Dermis blood vessel endothelial cell (primary cell): ENCODE results near the gene TMEM8B. TPM values are rescaled to one million over a fixed set of nuclear protein-coding genes. Genes with fewer than 3 reads are reported as not detected.
"Not testable (repeated sequence)": the region's sequence is repeated elsewhere in the genome, so short reads cannot be mapped to it uniquely, and the experiment has no call there.

Experiments
- DNase-seq: peaks from one replicate; pipeline ENCODE4 v3.0.0; 2010
- total RNA-seq: library from RNA; depleted of rRNA; stranded (reverse); fragments of >200 nt; gene quantifications from 2 replicates; pipeline ENCODE4 v1.2.3, GENCODE V29; 2014

The TMEM8B gene
- total RNA-seq, 1 donor from 2014 or later: under 0.01 TPM

GRCh38 chr9:35909274-35909673 is 80.2 kb downstream of the TMEM8B start, which contains the start of gene SPAAR:
SPAAR (plus strand) TSS chr9:35909490; CDS start chr9:35910464, 974 bp downstream.
- DNase-seq: peak; percentile 74

- DNase-seq: peak; percentile 41
Measured at GRCh38 chr9:35909687-35910612, 80.9 kb downstream of the TMEM8B start.

DNA sequence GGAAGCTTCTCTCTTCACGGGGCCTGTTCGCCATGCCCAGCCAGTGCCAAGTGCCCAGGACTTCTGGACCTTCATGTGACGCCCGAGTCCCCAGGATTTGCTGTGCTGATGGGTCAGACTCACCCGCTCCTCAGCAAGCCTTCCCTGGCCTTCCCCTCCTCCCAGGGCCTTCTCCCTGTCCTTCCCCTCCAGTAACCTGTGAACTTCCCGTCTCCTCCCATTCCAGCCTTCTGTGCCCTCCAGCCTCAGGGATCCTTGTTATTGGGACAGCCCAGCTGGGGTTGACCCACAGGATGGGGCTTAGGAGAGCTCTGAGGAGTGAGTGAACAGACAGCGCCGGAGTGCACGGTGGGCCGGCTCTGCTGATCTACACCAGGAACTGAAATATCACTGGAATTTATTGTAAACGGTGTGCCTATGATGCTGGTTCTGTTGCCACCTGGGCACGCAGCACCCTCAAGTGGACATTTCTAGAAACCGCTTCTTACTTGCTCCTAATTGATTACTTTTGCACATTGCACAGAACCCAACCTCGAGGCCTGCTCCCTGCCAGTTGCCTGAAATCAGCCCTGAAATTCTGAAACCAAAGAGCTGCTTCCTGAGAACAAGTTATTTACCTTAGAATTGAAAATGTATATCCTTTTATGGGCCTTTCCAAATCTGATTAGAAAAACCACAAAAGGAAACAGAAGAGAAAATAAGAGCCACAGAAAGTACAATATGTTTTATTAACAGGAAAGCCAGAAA is 81.8 kb downstream of the TMEM8B start:
- DNase-seq: peak; percentile 91

DNA sequence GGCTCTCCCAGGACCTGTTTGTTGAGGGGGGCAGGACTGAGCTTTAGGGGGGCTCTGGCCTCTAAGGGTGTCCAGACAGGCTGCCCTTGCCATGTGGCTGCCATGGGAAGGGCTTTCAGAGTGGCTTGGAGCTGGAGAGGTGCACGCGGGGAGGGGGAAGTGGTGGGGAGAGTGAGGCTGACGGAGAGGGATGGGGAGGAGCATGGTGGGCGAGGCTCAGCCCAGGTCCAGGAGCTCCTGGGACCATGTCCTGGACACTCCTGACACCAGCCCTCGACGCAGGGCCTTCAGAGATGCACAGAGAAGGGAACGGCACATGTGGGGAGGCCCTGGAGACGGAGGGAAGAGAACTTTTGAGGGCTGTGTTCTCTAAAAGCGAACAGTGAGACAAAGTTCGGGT is 82.7 kb downstream of the TMEM8B start:
- DNase-seq: no peak

DNA sequence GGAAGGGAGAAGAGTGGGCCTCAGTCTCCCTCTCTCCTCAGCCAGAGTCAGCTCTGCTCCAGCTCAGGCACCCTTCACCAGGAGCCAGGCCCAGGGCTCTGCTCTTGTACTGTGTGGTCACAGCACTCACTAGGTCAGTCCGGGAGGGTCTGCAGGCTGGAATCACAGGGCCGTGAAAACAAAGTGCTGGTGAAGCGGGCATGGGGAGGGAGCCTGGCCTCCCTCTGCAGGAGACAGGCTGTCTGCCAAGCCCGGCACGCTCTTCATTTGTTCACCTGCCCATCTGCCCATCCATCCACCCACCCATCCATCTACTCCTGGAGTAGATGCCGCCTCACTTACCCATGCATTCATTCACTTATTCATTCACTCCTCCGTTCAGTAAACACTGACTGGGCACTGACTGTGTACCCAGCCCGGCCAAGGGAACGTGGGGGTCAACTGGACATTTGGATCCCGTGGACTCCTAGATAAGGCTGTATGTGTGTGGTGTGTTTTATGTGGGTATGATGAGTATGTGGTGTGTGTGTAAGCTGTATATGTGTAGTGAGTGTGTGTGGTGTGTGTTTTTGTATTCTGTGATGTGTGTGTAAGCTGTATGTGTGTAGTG is 83.9 kb downstream of the TMEM8B start:
- no peak for DNase-seq

DNA sequence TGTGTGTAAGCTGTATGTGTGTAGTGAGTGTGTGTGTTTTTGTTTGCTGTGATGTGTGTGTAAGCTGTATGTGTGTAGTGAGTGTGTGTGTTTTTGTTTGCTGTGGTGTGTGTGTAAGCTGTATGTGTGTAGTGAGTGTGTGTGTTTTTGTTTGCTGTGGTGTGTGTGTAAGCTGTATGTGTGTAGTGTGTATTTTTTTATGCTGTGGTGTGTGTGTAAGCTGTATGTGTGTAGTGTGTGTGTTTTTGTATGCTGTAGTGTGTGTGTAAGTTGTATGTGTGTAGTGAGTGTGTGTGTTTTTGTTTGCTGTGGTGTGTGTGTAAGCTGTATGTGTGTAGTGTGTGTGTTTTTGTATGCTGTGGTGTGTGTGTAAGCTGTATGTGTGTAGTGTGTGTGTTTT is 84.4 kb downstream of the TMEM8B start:
- DNase-seq: not testable (repeated sequence)

DNA sequence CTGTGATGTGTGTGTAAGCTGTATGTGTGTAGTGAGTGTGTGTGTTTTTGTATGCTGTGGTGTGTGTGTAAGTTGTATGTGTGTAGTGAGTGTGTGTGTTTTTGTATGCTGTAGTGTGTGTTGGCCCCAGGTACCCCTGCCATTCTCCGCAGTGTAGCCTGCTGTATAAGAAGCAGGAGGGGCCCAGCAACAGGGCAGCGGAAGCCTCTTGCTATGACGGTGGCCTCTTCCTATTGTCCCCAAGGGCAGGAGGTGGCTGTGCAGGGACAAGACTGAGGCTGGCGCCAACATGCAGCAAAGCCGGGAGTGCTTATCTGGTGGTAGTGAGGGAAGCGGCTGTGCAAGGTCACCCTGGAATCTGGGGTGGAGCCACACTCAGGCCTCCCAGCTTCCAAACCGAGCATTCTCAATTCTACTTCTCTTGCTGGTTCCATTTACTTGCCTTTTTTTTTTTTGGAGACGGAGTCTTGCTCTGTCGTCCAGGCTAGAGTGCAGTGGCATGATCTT is 85.3 kb downstream of the TMEM8B start:
- DNase-seq: peak; percentile 56

Other genes starting within 250 kb of the TMEM8B start
- 8.7 and 11.6 TPM in 2 replicates for gene TESK1, start 224.0 kb upstream of the TMEM8B start, total RNA-seq
- gene CD72, start 210.8 kb upstream of the TMEM8B start, total RNA-seq: 0.14 TPM in 1 of 2 replicates, not detected in the other
- not detected in 2 replicates for gene SIT1, start 178.3 kb upstream of the TMEM8B start, total RNA-seq
- 9,128 and 10,291 TPM in 2 replicates for gene RMRP, start 171.2 kb upstream of the TMEM8B start, total RNA-seq
- gene CCDC107, start 170.9 kb upstream of the TMEM8B start, total RNA-seq: 8.5 and 12.4 TPM in 2 replicates
- 0.34 and 3.1 TPM in 2 replicates for gene ARHGEF39, start 164.0 kb upstream of the TMEM8B start, total RNA-seq
- gene CA9, start 155.3 kb upstream of the TMEM8B start, total RNA-seq: not detected in 2 replicates
- gene TPM2, start 139.3 kb upstream of the TMEM8B start, total RNA-seq: 10.2 and 19.6 TPM in 2 replicates
- 250 and 670 TPM in 2 replicates for gene TLN1, start 97.0 kb upstream of the TMEM8B start, total RNA-seq
- 57.5 and 66.5 TPM in 2 replicates for gene CREB3, start 96.6 kb upstream of the TMEM8B start, total RNA-seq
- 95.2 and 121 TPM in 2 replicates for gene GBA2, start 80.0 kb upstream of the TMEM8B start, total RNA-seq
- gene RGP1, start 79.9 kb upstream of the TMEM8B start, total RNA-seq: 10.6 and 20.7 TPM in 2 replicates
- 42.5 and 66.8 TPM in 2 replicates for gene MSMP, start 75.0 kb upstream of the TMEM8B start, total RNA-seq
- 2.7 and 10.8 TPM in 2 replicates for gene NPR2, start 37.6 kb upstream of the TMEM8B start, total RNA-seq
- 0.19 TPM in 1 of 2 replicates, not detected in the other for gene SPAG8, start 17.0 kb upstream of the TMEM8B start, total RNA-seq
- 5.8 and 11.5 TPM in 2 replicates for gene HINT2, start 14.2 kb upstream of the TMEM8B start, total RNA-seq
- gene FAM221B, start 496 bp upstream of the TMEM8B start, total RNA-seq: not detected in 2 replicates
- gene OR13J1, start 41.2 kb downstream of the TMEM8B start, total RNA-seq: not detected in 2 replicates
- 0.93 and 2.6 TPM in 2 replicates for gene HRCT1, start 77.0 kb downstream of the TMEM8B start, total RNA-seq
- 3.2 and 3.8 TPM in 2 replicates for gene SPAAR, start 80.3 kb downstream of the TMEM8B start, total RNA-seq
- gene OR2S2, start 128.9 kb downstream of the TMEM8B start, total RNA-seq: not detected in 2 replicates
- 22.0 and 37.5 TPM in 2 replicates for gene RECK, start 207.7 kb downstream of the TMEM8B start, total RNA-seq